Tibial artery (tissue), 4 donors: ENCODE results near the gene ERVFRD-1.

ENCODE experiments used
- DNase-seq, 2 donors: peaks; one replicate each; pipeline ENCODE4 v3.0.0-alpha.2; 2019
- H3K27ac ChIP-seq, 2 donors: fragments of 200-600 bp; sonication (generic) in 1 of 2; 1 replicate in 1 of 2; 2 replicates in 1 of 2; pipeline ENCODE4 v1.5.1; 2018 to 2019; ENCODE audit warnings: mild to moderate bottlenecking in 1 of 2
- H3K27me3 ChIP-seq, 2 donors: fragments of 200-600 bp; sonication (generic) in 1 of 2; one replicate each; pipeline versions ENCODE4 v1.5.1 to v1.6.0; 2016 to 2019
- H3K36me3 ChIP-seq, 3 donors: fragments of 200-600 bp; sonication (generic) in 2 of 3; one replicate each; pipeline ENCODE4 v1.5.1; 2016 to 2019; ENCODE audit warnings: mild to moderate bottlenecking in 2 of 3
- H3K4me1 ChIP-seq, 4 donors: fragments of 200-600 bp; sonication (generic) in 2 of 4; 1 replicate in 3 of 4; 2 replicates in 1 of 4; pipeline ENCODE4 v1.5.1; 2016 to 2019
- H3K4me3 ChIP-seq, 2 donors: fragments of 200-600 bp; sonication (generic) in 1 of 2; 1 replicate in 1 of 2; 2 replicates in 1 of 2; pipeline ENCODE4 v1.5.1; 2018 to 2019; ENCODE audit warnings: mild to moderate bottlenecking in 2 of 2
- H3K9me3 ChIP-seq, 3 donors: fragments of 200-600 bp; sonication (generic) in 1 of 3; one replicate each; pipeline ENCODE4 v1.5.1; 2016 to 2019
- intact Hi-C: fragments of 100-400 bp; cut with DNase I; formaldehyde crosslinking; loops from one replicate; pipeline ENCODE4 v1.15.0; 2023; ENCODE audit warnings: low total_unique reads
- TF ChIP-seq, protein P1 (sequence below), 2 experiments: fragments of 200-600 bp in 1 of 2; fragments of 450-650 bp in 1 of 2; IDR thresholded peaks; one replicate each; pipeline ENCODE4 v1.5.1; 2017 to 2019; ENCODE audit warnings: antibody characterized with exemption in 2 of 2, mild to moderate bottlenecking in 1 of 2, moderate library complexity in 1 of 2

ERVFRD-1 gene, protein sequence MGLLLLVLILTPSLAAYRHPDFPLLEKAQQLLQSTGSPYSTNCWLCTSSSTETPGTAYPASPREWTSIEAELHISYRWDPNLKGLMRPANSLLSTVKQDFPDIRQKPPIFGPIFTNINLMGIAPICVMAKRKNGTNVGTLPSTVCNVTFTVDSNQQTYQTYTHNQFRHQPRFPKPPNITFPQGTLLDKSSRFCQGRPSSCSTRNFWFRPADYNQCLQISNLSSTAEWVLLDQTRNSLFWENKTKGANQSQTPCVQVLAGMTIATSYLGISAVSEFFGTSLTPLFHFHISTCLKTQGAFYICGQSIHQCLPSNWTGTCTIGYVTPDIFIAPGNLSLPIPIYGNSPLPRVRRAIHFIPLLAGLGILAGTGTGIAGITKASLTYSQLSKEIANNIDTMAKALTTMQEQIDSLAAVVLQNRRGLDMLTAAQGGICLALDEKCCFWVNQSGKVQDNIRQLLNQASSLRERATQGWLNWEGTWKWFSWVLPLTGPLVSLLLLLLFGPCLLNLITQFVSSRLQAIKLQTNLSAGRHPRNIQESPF

GRCh38 chr6:11110921-11111768 is at the start of gene ERVFRD-1:
TSS of gene ERVFRD-1 (minus strand) at chr6:11111725. CDS start at chr6:11105310, 6,415 bp downstream.
- intact Hi-C loops, result no loop called here
- Histone ChIP-seq H3K27me3 (no peaks in the 10 kb centered on the region), H3K9me3 (no peaks in the 10 kb centered on the region), H3K4me3 (no peak within 1 kb of the TSS), H3K4me1 (peaks cover 0 to 6% (median 0%) of the 10 kb centered on the region in 4 donors), H3K36me3 (no peaks in the 10 kb centered on the region), H3K27ac (no peak within 1 kb of the TSS)
- DNase-seq, result no peak
- TF ChIP-seq, protein P1, sequence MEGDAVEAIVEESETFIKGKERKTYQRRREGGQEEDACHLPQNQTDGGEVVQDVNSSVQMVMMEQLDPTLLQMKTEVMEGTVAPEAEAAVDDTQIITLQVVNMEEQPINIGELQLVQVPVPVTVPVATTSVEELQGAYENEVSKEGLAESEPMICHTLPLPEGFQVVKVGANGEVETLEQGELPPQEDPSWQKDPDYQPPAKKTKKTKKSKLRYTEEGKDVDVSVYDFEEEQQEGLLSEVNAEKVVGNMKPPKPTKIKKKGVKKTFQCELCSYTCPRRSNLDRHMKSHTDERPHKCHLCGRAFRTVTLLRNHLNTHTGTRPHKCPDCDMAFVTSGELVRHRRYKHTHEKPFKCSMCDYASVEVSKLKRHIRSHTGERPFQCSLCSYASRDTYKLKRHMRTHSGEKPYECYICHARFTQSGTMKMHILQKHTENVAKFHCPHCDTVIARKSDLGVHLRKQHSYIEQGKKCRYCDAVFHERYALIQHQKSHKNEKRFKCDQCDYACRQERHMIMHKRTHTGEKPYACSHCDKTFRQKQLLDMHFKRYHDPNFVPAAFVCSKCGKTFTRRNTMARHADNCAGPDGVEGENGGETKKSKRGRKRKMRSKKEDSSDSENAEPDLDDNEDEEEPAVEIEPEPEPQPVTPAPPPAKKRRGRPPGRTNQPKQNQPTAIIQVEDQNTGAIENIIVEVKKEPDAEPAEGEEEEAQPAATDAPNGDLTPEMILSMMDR (IDR thresholded peaks at IDR 0.05), result no peak

DNA sequence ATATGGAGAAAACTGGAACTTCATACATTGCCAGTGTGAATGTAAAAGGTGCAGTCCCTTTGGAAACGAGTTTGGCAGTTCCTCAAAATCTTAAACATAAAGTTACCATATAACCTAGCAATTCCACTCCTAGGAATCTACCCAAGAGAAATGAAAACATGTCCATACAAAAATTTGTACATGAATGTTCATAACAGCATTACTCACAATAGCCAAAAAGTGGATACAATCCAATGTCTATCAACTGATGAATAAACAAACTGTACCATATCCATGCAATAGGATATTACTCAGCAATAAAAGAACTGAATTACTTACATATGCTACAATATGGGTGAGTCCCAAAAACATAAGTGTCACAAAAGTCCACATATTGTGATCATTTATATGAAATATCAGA is 48.7 kb upstream of the ERVFRD-1 start:
- Histone ChIP-seq H3K4me3 (no peak overlapping the region), H3K36me3 (no peaks in the 10 kb centered on the region), H3K27me3 (no peaks in the 10 kb centered on the region), H3K9me3 (no peaks in the 10 kb centered on the region), H3K27ac (no peak overlapping the region), H3K4me1 (no peaks in the 10 kb centered on the region)
- TF ChIP-seq, protein P1 (IDR thresholded peaks at IDR 0.05), result no peak
- intact Hi-C loops, result no loop called here
- DNase-seq, result no peak

GRCh38 chr6:11155589-11155988 is 44.1 kb upstream of the ERVFRD-1 start:
- H3K27ac ChIP-seq, result no peak overlapping the region
- no peak overlapping the region for H3K4me3 ChIP-seq
- intact Hi-C loops, result no loop called here
- no peaks in the 10 kb centered on the region for H3K9me3 ChIP-seq
- H3K27me3 ChIP-seq, result no peaks in the 10 kb centered on the region
- TF ChIP-seq, protein P1 (IDR thresholded peaks at IDR 0.05), result no peak
- no peaks in the 10 kb centered on the region for H3K36me3 ChIP-seq
- DNase-seq, result no peak
- H3K4me1 ChIP-seq, result no peaks in the 10 kb centered on the region

GRCh38 chr6:11153447-11153846 is 41.9 kb upstream of the ERVFRD-1 start:
- Histone ChIP-seq H3K36me3 (no peaks in the 10 kb centered on the region), H3K27me3 (no peaks in the 10 kb centered on the region), H3K9me3 (no peaks in the 10 kb centered on the region), H3K4me3 (no peak overlapping the region), H3K4me1 (no peaks in the 10 kb centered on the region), H3K27ac (no peak overlapping the region)
- no peak for DNase-seq
- TF ChIP-seq, protein P1 (IDR thresholded peaks at IDR 0.05), result no peak
- intact Hi-C loops, result no loop called here

DNA sequence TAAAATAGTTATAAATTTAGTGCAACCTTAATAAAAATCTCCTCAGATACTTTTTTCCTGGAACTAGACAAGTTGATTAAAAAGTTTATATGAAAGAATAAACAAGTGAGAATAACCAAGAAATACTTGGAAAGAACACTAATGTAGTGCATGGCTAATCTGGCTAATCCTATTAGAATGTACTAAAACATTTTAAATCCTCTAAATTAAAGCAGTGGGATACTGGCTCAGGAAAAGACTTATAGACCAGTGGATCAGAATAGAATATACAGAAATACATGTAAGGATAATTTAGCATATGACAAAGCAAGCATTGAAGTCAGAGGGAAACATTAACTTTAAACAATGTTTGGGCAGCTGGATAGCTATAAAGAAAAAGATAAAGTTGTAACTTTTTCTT is 41.1 kb upstream of the ERVFRD-1 start:
- intact Hi-C loops, result no loop called here
- TF ChIP-seq, protein P1 (IDR thresholded peaks at IDR 0.05), result no peak
- Histone ChIP-seq H3K27ac (no peak overlapping the region), H3K27me3 (no peaks in the 10 kb centered on the region), H3K36me3 (no peaks in the 10 kb centered on the region), H3K4me1 (no peaks in the 10 kb centered on the region), H3K4me3 (no peak overlapping the region), H3K9me3 (no peaks in the 10 kb centered on the region)
- no peak for DNase-seq
